Suprapubic skin (tissue), 4 donors: ENCODE results near the gene CFAP74.

Source experiments
- EP300 ChIP-seq: sonication (generic); formaldehyde crosslinking; IDR thresholded peaks from one replicate; pipeline ENCODE4 v1.6.1; 2017; ENCODE audit warnings: antibody characterized with exemption
- POLR2AphosphoS5 ChIP-seq, 3 donors: sonication (generic); formaldehyde crosslinking; IDR thresholded peaks; one replicate each; pipeline ENCODE4 v1.6.1; 2017; ENCODE audit warnings: antibody characterized with exemption in 3 of 3
- TF ChIP-seq, protein P1 (sequence below), 2 donors: fragments of 200-600 bp in 1 of 2; fragments of 450-650 bp in 1 of 2; sonication (generic) in 1 of 2; IDR thresholded peaks; one replicate each; pipeline ENCODE4 v1.5.1; 2016 to 2019; ENCODE audit warnings: antibody characterized with exemption in 2 of 2, mild to moderate bottlenecking in 1 of 2, moderate library complexity in 1 of 2

DNA sequence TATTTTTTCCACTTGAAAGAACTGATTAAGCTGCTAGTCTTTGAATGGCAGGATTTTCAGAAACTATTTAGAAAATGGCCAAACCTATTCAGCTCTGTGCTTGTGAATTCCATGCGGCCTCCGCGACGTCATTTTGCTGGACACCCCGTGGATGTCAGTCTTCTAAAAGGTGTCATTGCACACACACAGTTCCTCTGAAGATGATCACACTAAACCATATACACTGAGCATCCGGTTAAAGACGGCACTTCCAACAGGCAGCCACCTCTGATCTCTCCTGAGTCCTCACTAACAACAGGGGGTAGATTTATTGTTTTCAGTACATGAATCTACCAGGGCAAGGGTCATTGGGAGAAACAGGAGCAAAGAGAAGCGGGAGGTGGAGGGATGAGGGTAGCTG is 9.1 kb downstream of the CFAP74 start:
- TF ChIP-seq, protein P1, sequence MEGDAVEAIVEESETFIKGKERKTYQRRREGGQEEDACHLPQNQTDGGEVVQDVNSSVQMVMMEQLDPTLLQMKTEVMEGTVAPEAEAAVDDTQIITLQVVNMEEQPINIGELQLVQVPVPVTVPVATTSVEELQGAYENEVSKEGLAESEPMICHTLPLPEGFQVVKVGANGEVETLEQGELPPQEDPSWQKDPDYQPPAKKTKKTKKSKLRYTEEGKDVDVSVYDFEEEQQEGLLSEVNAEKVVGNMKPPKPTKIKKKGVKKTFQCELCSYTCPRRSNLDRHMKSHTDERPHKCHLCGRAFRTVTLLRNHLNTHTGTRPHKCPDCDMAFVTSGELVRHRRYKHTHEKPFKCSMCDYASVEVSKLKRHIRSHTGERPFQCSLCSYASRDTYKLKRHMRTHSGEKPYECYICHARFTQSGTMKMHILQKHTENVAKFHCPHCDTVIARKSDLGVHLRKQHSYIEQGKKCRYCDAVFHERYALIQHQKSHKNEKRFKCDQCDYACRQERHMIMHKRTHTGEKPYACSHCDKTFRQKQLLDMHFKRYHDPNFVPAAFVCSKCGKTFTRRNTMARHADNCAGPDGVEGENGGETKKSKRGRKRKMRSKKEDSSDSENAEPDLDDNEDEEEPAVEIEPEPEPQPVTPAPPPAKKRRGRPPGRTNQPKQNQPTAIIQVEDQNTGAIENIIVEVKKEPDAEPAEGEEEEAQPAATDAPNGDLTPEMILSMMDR (IDR thresholded peaks at IDR 0.05), result no peak
- TF ChIP-seq EP300, result no peak
- no peak for TF ChIP-seq POLR2AphosphoS5 (IDR thresholded peaks at IDR 0.05)
